WERI-Rb-1 (cell line): Measurements from ENCODE around the gene COL27A1.
A peak's percentile ranks its signal among the peaks of the same experiment; 100 is the strongest.

Source experiments
- DNase-seq: peaks from one replicate; pipeline ENCODE4 v3.0.0-alpha.2; 2020
- H3K27ac ChIP-seq: fragments of 250-450 bp; sonication (Bioruptor Pico); 2 replicates; pipeline ENCODE4 v1.5.1; 2020; ENCODE audit warnings: mild to moderate bottlenecking, moderate library complexity
- H3K27me3 ChIP-seq: fragments of 250-450 bp; sonication (Bioruptor Pico); 2 replicates; pipeline ENCODE4 v1.5.1; 2021; ENCODE audit warnings: mild to moderate bottlenecking, low read depth, moderate library complexity; ENCODE audit not compliant: insufficient read depth, severe bottlenecking
- H3K36me3 ChIP-seq: fragments of 250-450 bp; sonication (Bioruptor Pico); 2 replicates; pipeline ENCODE4 v1.5.1; 2020; ENCODE audit warnings: mild to moderate bottlenecking, moderate library complexity
- H3K4me3 ChIP-seq: 2 replicates; pipeline ENCODE4 v1.5.1; 2011; ENCODE audit warnings: low read depth, mild to moderate bottlenecking, control low read depth, low read length
- H3K9me3 ChIP-seq: fragments of 250-450 bp; sonication (Bioruptor Pico); 2 replicates; pipeline ENCODE4 v1.5.1; 2021; ENCODE audit warnings: mild to moderate bottlenecking, moderate library complexity; ENCODE audit not compliant: severe bottlenecking
- TF ChIP-seq, protein P1 (sequence below): IDR thresholded peaks from 2 replicates; pipeline ENCODE4 v1.5.1; 2011; ENCODE audit warnings: low read depth, mild to moderate bottlenecking, control low read depth, inconsistent platforms, low read length

Gene COL27A1

DNA sequence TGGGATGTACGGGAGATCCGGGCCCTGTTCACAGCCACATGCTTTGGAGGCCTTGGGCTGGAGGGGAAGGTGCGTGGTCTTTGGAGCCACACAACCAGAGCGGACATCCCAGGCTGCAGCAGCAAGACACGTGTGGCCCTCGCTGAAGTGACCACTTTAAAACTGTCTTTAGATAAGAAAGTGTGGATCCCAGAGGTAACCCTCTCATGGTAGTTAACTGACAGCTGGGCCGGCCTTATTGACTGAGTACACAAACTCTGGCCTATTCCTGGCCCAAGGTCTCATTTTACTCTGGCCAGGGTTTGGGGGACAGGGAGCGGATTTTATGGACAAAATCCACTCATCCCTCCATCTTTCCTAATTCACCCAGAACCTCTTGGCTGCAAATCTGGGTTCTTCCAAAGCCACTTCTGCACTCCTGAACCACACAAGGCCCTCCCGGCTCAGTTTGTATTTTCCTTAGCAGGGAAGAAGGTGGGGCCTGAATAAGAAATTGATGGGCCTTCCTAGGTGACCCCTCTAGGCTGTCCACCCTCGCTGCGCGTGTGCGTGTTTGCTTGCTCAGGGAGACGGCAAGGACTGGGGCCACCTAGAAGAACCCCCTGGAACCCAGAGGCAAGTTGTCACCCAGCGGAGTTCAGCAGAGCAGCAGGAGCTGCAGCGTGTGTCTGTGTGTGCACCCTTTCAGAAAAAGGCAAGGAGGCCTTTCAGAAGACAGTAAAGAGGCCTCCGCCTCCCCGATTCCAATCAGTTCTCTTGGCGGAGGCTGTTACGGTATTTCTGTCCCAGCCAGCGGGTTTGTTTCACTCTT is 94.3 kb downstream of the COL27A1 start:
- peaks cover 26% of the 10 kb centered on the region for H3K36me3 ChIP-seq
- peak overlapping the region; percentile 64 for H3K27ac ChIP-seq
- TF ChIP-seq, protein P1, sequence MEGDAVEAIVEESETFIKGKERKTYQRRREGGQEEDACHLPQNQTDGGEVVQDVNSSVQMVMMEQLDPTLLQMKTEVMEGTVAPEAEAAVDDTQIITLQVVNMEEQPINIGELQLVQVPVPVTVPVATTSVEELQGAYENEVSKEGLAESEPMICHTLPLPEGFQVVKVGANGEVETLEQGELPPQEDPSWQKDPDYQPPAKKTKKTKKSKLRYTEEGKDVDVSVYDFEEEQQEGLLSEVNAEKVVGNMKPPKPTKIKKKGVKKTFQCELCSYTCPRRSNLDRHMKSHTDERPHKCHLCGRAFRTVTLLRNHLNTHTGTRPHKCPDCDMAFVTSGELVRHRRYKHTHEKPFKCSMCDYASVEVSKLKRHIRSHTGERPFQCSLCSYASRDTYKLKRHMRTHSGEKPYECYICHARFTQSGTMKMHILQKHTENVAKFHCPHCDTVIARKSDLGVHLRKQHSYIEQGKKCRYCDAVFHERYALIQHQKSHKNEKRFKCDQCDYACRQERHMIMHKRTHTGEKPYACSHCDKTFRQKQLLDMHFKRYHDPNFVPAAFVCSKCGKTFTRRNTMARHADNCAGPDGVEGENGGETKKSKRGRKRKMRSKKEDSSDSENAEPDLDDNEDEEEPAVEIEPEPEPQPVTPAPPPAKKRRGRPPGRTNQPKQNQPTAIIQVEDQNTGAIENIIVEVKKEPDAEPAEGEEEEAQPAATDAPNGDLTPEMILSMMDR: no peak
- DNase-seq: no peak
- no peaks in the 10 kb centered on the region for H3K9me3 ChIP-seq
- no peaks in the 10 kb centered on the region for H3K27me3 ChIP-seq
- no peak overlapping the region for H3K4me3 ChIP-seq

GRCh38 chr9:114250235-114250568 is 94.9 kb downstream of the COL27A1 start:
- Histone ChIP-seq H3K36me3 (peaks cover 27% of the 10 kb centered on the region), H3K4me3 (no peak overlapping the region), H3K9me3 (no peaks in the 10 kb centered on the region), H3K27ac (peak overlapping the region; percentile 64), H3K27me3 (no peaks in the 10 kb centered on the region)
- TF ChIP-seq, protein P1: no peak
- peak; percentile 87 for DNase-seq

DNA sequence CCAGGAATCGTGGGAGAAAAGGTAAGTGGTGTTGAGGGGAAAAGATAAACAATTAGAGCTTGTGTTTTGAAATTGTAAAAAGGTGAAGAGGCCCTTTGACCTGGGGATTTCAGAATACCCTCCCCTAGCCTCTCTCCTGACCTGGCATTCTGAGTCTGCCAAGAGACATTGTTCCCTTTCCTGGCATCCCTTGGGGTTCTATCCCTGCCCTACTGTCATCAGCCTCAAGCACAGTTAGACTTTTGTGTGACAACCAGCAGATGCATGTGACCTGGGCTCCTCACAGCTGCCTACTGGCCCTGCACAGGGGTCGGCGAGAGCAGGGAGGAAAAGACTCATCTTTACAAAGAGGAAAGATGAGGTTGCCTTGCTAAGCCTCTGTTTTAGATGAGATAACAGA is 95.3 kb downstream of the COL27A1 start:
- Histone ChIP-seq H3K27me3 (no peaks in the 10 kb centered on the region), H3K9me3 (no peaks in the 10 kb centered on the region), H3K4me3 (no peak overlapping the region), H3K27ac (peak overlapping the region; percentile 64), H3K36me3 (peaks cover 24% of the 10 kb centered on the region)
- DNase-seq: no peak
- TF ChIP-seq, protein P1: no peak

- no peak for DNase-seq
- no peak overlapping the region for H3K27ac ChIP-seq
- TF ChIP-seq, protein P1: no peak
- no peaks in the 10 kb centered on the region for H3K9me3 ChIP-seq
- H3K36me3 ChIP-seq: peaks cover 28% of the 10 kb centered on the region
- no peak overlapping the region for H3K4me3 ChIP-seq
- H3K27me3 ChIP-seq: no peaks in the 10 kb centered on the region
These were observed 97.1 kb downstream of the COL27A1 start for GRCh38 chr9:114252394-114252793.

GRCh38 chr9:114256827-114257328 is 101.5 kb downstream of the COL27A1 start:
- Histone ChIP-seq H3K27me3 (no peaks in the 10 kb centered on the region), H3K36me3 (peaks cover 29% of the 10 kb centered on the region), H3K27ac (no peak overlapping the region), H3K4me3 (no peak overlapping the region), H3K9me3 (no peaks in the 10 kb centered on the region)
- TF ChIP-seq, protein P1: no peak
- DNase-seq: no peak
